ENCODE results near the gene UBL4B. TPM values are rescaled to one million over a fixed set of nuclear protein-coding genes. Genes with fewer than 3 reads are reported as not detected.

The UBL4B gene
- total and polyA plus RNA-seq, 9 of the 15 experiments (the other 6 are each of a cell fraction or from before 2014, with no cell fraction given): not detected

DNA sequence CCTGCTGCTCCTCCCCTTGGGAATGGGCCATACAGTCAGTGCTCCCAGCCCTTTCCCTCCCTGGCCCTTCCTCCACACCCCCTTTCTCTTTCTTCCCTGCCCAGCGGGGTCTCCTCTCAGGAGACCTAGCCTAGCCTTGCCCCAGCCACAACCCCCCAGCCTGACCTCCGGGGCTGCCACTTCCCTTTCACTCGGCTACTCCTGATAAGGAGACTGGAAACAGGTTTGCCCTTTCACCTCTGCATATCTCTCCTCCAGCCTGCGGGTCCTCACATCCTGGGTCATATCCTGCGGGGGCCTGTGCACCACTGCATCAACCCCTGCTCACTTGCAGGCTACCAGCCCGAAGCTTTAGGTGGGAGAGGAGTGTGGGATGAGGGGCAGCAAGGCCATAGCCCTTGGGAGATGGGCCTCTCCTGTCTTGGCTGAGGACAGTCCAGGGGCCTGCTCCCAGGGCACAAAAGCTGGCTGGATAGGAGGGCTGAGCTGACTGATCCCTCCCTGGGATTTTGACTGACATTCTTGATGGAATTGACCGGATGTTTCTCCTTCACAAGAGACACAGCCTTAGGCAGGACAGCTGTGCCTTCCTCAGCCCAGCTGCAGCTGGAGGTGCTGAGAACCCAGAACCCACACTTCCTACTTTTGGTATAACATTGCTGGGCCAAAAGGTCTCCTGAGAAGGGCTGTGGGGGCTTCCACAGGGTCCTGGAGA lies 22.5 kb upstream of the UBL4B start (continued):
- TF ChIP-seq, protein P1, sequence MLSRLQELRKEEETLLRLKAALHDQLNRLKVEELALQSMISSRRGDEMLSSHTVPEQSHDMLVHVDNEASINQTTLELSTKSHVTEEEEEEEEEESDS (CRISPR knock-in tag; IDR thresholded peaks at IDR 0.05): no peak
- TF ChIP-seq TEAD2 (tag; IDR thresholded peaks at IDR 0.05): no peak
- no peak for TF ChIP-seq NFRKB (IDR thresholded peaks at IDR 0.05; ENCODE audit: low read depth)
- no peak for TF ChIP-seq TCFL5 (CRISPR knock-in tag; conservative IDR thresholded peaks at IDR 0.05)
- no peak for TF ChIP-seq YY1 (IDR thresholded peaks at IDR 0.05; ENCODE audit: borderline replicate concordance in 1 of 3, control insufficient read depth in 1 of 3, extremely low read depth in 1 of 3, insufficient read depth in 3 of 3, insufficient read length in 1 of 3, insufficient replicate concordance in 2 of 3, low read depth in 1 of 3, low read length in 2 of 3)
- TF ChIP-seq NCOA1 (IDR thresholded peaks at IDR 0.05; ENCODE audit: low read depth): no peak
- no peak for TF ChIP-seq TAL1 (IDR thresholded peaks at IDR 0.05)
- TF ChIP-seq MTF1 (CRISPR knock-in tag; IDR thresholded peaks at IDR 0.05; ENCODE audit: borderline replicate concordance): no peak
- no peak for TF ChIP-seq CTBP1 (IDR thresholded peaks at IDR 0.05; ENCODE audit: borderline replicate concordance)
- no peak for TF ChIP-seq HNRNPUL1 (IDR thresholded peaks at IDR 0.05; ENCODE audit: low read length)
- TF ChIP-seq, protein P2, sequence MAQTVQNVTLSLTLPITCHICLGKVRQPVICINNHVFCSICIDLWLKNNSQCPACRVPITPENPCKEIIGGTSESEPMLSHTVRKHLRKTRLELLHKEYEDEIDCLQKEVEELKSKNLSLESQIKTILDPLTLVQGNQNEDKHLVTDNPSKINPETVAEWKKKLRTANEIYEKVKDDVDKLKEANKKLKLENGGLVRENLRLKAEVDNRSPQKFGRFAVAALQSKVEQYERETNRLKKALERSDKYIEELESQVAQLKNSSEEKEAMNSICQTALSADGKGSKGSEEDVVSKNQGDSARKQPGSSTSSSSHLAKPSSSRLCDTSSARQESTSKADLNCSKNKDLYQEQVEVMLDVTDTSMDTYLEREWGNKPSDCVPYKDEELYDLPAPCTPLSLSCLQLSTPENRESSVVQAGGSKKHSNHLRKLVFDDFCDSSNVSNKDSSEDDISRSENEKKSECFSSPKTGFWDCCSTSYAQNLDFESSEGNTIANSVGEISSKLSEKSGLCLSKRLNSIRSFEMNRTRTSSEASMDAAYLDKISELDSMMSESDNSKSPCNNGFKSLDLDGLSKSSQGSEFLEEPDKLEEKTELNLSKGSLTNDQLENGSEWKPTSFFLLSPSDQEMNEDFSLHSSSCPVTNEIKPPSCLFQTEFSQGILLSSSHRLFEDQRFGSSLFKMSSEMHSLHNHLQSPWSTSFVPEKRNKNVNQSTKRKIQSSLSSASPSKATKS (CRISPR knock-in tag; IDR thresholded peaks at IDR 0.05): no peak
- TF ChIP-seq JUND (IDR thresholded peaks at IDR 0.05; ENCODE audit: borderline replicate concordance, low read depth, low read length): no peak
- TF ChIP-seq JUND (tag; IDR thresholded peaks at IDR 0.05; ENCODE audit: borderline replicate concordance, low read depth, low read length): no peak
- TF ChIP-seq NR2C2 (CRISPR knock-in tag; IDR thresholded peaks at IDR 0.05): no peak
- TF ChIP-seq NR2C2 (tag; IDR thresholded peaks at IDR 0.05): peak; percentile 88
- TF ChIP-seq, protein P3, sequence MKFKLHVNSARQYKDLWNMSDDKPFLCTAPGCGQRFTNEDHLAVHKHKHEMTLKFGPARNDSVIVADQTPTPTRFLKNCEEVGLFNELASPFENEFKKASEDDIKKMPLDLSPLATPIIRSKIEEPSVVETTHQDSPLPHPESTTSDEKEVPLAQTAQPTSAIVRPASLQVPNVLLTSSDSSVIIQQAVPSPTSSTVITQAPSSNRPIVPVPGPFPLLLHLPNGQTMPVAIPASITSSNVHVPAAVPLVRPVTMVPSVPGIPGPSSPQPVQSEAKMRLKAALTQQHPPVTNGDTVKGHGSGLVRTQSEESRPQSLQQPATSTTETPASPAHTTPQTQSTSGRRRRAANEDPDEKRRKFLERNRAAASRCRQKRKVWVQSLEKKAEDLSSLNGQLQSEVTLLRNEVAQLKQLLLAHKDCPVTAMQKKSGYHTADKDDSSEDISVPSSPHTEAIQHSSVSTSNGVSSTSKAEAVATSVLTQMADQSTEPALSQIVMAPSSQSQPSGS (CRISPR knock-in tag; IDR thresholded peaks at IDR 0.05): no peak
- no peak for TF ChIP-seq FOXK2 (conservative IDR thresholded peaks at IDR 0.05 in 1 of 2, IDR thresholded peaks at IDR 0.05 in 1 of 2; ENCODE audit: low read depth in 2 of 2)
- TF ChIP-seq NFATC3 (IDR thresholded peaks at IDR 0.05): no peak
- peak; percentile 47 for TF ChIP-seq TCF3 (CRISPR knock-in tag; IDR thresholded peaks at IDR 0.05)
- TF ChIP-seq, protein P4, sequence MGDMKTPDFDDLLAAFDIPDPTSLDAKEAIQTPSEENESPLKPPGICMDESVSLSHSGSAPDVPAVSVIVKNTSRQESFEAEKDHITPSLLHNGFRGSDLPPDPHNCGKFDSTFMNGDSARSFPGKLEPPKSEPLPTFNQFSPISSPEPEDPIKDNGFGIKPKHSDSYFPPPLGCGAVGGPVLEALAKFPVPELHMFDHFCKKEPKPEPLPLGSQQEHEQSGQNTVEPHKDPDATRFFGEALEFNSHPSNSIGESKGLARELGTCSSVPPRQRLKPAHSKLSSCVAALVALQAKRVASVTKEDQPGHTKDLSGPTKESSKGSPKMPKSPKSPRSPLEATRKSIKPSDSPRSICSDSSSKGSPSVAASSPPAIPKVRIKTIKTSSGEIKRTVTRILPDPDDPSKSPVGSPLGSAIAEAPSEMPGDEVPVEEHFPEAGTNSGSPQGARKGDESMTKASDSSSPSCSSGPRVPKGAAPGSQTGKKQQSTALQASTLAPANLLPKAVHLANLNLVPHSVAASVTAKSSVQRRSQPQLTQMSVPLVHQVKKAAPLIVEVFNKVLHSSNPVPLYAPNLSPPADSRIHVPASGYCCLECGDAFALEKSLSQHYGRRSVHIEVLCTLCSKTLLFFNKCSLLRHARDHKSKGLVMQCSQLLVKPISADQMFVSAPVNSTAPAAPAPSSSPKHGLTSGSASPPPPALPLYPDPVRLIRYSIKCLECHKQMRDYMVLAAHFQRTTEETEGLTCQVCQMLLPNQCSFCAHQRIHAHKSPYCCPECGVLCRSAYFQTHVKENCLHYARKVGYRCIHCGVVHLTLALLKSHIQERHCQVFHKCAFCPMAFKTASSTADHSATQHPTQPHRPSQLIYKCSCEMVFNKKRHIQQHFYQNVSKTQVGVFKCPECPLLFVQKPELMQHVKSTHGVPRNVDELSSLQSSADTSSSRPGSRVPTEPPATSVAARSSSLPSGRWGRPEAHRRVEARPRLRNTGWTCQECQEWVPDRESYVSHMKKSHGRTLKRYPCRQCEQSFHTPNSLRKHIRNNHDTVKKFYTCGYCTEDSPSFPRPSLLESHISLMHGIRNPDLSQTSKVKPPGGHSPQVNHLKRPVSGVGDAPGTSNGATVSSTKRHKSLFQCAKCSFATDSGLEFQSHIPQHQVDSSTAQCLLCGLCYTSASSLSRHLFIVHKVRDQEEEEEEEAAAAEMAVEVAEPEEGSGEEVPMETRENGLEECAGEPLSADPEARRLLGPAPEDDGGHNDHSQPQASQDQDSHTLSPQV (IDR thresholded peaks at IDR 0.05): no peak
